Measurements from ENCODE around the gene TNFSF13.

TNFSF13 gene

DNA sequence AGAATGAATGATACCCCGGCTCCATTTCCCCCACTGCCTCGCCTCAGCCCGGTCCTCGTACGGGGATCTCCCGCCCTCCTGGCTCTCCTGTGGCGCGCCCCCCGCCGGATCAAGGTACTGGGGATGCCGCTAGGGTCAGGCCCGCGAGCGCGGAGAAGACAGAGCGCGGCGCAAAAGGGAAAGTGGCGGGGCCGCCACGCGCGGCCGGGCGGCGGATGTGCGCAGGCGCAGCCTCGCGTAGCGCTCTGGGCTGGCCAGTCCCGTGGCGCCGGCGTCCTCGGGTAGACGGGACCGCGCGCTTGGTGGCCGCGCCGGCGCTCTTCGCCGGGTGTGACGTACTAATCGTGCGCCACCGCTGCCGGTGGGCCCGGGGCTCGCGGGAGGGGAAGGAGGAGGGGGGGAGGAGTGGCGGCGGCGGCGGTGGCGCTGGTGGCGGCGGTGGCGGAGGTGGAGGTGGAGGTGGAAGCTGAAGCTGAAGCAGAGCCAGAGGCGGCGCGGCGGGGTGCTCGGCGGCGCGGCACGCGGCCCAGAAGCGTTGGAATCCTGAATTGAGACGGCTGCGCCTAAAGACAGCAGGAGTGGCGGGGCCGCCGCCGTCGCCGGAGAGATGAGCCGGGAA is 3.1 kb downstream of the TNFSF13 start, which contains the start of gene SENP3:
SENP3 (plus strand) TSS at position 331 of the 619 bp plus-strand sequence. CDS start 1,158 bp downstream, outside the sequence.
- peak within 1 kb of the TSS; percentile 88 for H2AFZ ChIP-seq (ENCODE audit: low read depth, low read length)
- peaks cover 57% of the 10 kb centered on the region for H3K79me2 ChIP-seq (ENCODE audit: insufficient read depth, low read length)
- no peaks in the 10 kb centered on the region for H3K9me3 ChIP-seq (ENCODE audit: insufficient read depth, low read length, severe bottlenecking)
- TF ChIP-seq, protein P1, sequence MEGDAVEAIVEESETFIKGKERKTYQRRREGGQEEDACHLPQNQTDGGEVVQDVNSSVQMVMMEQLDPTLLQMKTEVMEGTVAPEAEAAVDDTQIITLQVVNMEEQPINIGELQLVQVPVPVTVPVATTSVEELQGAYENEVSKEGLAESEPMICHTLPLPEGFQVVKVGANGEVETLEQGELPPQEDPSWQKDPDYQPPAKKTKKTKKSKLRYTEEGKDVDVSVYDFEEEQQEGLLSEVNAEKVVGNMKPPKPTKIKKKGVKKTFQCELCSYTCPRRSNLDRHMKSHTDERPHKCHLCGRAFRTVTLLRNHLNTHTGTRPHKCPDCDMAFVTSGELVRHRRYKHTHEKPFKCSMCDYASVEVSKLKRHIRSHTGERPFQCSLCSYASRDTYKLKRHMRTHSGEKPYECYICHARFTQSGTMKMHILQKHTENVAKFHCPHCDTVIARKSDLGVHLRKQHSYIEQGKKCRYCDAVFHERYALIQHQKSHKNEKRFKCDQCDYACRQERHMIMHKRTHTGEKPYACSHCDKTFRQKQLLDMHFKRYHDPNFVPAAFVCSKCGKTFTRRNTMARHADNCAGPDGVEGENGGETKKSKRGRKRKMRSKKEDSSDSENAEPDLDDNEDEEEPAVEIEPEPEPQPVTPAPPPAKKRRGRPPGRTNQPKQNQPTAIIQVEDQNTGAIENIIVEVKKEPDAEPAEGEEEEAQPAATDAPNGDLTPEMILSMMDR (IDR thresholded peaks at IDR 0.05; ENCODE audit: borderline replicate concordance, extremely low read depth, low read length, poor library complexity, severe bottlenecking), result no peak
- TF ChIP-seq EZH2 (IDR thresholded peaks at IDR 0.05; ENCODE audit: borderline replicate concordance, low read depth, low read length, severe bottlenecking), result no peak
- peaks cover 38% of the 10 kb centered on the region for H3K36me3 ChIP-seq (ENCODE audit: insufficient read depth, low read length)
- peak within 1 kb of the TSS; percentile 90 for H3K4me2 ChIP-seq (ENCODE audit: insufficient read depth, low read length)
- H3K27ac ChIP-seq (ENCODE audit: low read length), result peak within 1 kb of the TSS; percentile 86
- peaks cover 16% of the 10 kb centered on the region; the same call in 1 of the 2 replicates for H4K20me1 ChIP-seq (ENCODE audit: insufficient read depth, low read length)
- peaks cover 52% of the 10 kb centered on the region for H3K4me1 ChIP-seq (ENCODE audit: insufficient read depth, low read length)
- H3K9ac ChIP-seq (ENCODE audit: low read depth, low read length), result peak within 1 kb of the TSS; percentile 91
- peak within 1 kb of the TSS; percentile 44 to 79 for H3K4me3 ChIP-seq (ENCODE audit: low read depth in 1 of 2, low read length in 2 of 2)
- ATAC-seq (ENCODE audit: insufficient read depth, low read depth) (peak; percentile 88), DNase-seq (peak; percentile 89)
- H3K27me3 ChIP-seq (ENCODE audit: insufficient read depth, low read length, poor library complexity), result no peaks in the 10 kb centered on the region

DNA sequence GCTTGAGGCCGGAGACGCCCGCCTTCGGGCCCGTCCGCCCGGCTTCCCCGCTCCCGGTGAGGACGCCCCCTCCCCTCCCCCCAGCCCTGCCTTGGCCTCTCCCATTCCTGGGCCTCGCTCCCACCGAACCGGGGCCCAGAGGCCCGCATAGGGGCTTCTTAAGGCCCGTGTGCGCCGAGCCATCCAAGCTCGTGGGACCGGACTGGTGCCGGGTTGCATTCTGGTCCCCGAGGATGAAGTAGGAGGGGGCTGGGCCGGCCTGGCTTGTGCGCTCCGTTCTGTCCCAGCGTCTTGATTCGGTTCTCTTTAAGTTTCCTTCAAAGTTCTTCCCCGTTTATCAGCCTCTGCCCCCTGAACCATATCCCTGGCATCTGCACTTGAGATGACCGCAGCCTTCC is 3.7 kb downstream of the TNFSF13 start:
- H3K9ac ChIP-seq (ENCODE audit: low read depth, low read length), result peak overlapping the region; percentile 91
- no peak for TF ChIP-seq EZH2 (IDR thresholded peaks at IDR 0.05; ENCODE audit: borderline replicate concordance, low read depth, low read length, severe bottlenecking)
- TF ChIP-seq, protein P1 (IDR thresholded peaks at IDR 0.05; ENCODE audit: borderline replicate concordance, extremely low read depth, low read length, poor library complexity, severe bottlenecking), result no peak
- peak overlapping the region; percentile 44 to 79; a peak in 3 of 4 replicates for H3K4me3 ChIP-seq (ENCODE audit: low read depth in 1 of 2, low read length in 2 of 2)
- no peaks in the 10 kb centered on the region for H3K9me3 ChIP-seq (ENCODE audit: insufficient read depth, low read length, severe bottlenecking)
- peak overlapping the region; percentile 43 for H3K27ac ChIP-seq (ENCODE audit: low read length)
- peaks cover 43% of the 10 kb centered on the region for H3K36me3 ChIP-seq (ENCODE audit: insufficient read depth, low read length)
- H3K27me3 ChIP-seq (ENCODE audit: insufficient read depth, low read length, poor library complexity), result no peaks in the 10 kb centered on the region
- H4K20me1 ChIP-seq (ENCODE audit: insufficient read depth, low read length), result peaks cover 16% of the 10 kb centered on the region; the same call in 1 of the 2 replicates
- peak overlapping the region; percentile 84 for H3K4me2 ChIP-seq (ENCODE audit: insufficient read depth, low read length)
- peak; percentile 11 for ATAC-seq (ENCODE audit: insufficient read depth, low read depth)
- H2AFZ ChIP-seq (ENCODE audit: low read depth, low read length), result peak overlapping the region; percentile 88
- H3K4me1 ChIP-seq (ENCODE audit: insufficient read depth, low read length), result peaks cover 52% of the 10 kb centered on the region
- DNase-seq, result no peak
- peaks cover 62% of the 10 kb centered on the region for H3K79me2 ChIP-seq (ENCODE audit: insufficient read depth, low read length)

- Histone ChIP-seq H3K36me3 (ENCODE audit: insufficient read depth, low read length) (peaks cover 50% of the 10 kb centered on the region), H3K27me3 (ENCODE audit: insufficient read depth, low read length, poor library complexity) (no peaks in the 10 kb centered on the region), H3K9me3 (ENCODE audit: insufficient read depth, low read length, severe bottlenecking) (no peaks in the 10 kb centered on the region), H3K4me1 (ENCODE audit: insufficient read depth, low read length) (peaks cover 52% of the 10 kb centered on the region), H3K4me2 (ENCODE audit: insufficient read depth, low read length) (peak overlapping the region; percentile 84), H4K20me1 (ENCODE audit: insufficient read depth, low read length) (peaks cover 16% of the 10 kb centered on the region; the same call in 1 of the 2 replicates), H2AFZ (ENCODE audit: low read depth, low read length) (no peak overlapping the region), H3K9ac (ENCODE audit: low read depth, low read length) (peak overlapping the region; percentile 91), H3K27ac (ENCODE audit: low read length) (peak overlapping the region; percentile 43; the same call in 1 of the 2 replicates), H3K4me3 (ENCODE audit: low read depth in 1 of 2, low read length in 2 of 2) (peak overlapping the region; percentile 44 to 79; a peak in 3 of 4 replicates), H3K79me2 (ENCODE audit: insufficient read depth, low read length) (peaks cover 67% of the 10 kb centered on the region)
- TF ChIP-seq, protein P1 (IDR thresholded peaks at IDR 0.05; ENCODE audit: borderline replicate concordance, extremely low read depth, low read length, poor library complexity, severe bottlenecking), result no peak
- TF ChIP-seq EZH2 (IDR thresholded peaks at IDR 0.05; ENCODE audit: borderline replicate concordance, low read depth, low read length, severe bottlenecking), result no peak
- DNase-seq (no peak), ATAC-seq (ENCODE audit: insufficient read depth, low read depth) (no peak)
Measured at GRCh38 chr17:7563115-7563869, 4.7 kb downstream of the TNFSF13 start.
